H1 (cell line): Measurements from ENCODE around the gene EXOSC1.

Experiments used
- CEBPB ChIP-seq: IDR thresholded peaks from 2 replicates; pipeline ENCODE4 v1.6.1; 2012; ENCODE audit warnings: low read depth, low read length
- CHD7 ChIP-seq: fragments of 300-600 bp; sonication (generic); IDR thresholded peaks from 2 replicates; pipeline ENCODE4 v1.7.1; 2012; ENCODE audit warnings: low read length, moderate library complexity, mild to moderate bottlenecking, inconsistent platforms; ENCODE audit not compliant: insufficient replicate concordance
- CTCF ChIP-seq, 3 experiments: IDR thresholded peaks; 1 replicate in 2 of 3; 2 replicates in 1 of 3; pipeline versions ENCODE4 v1.5.1 to v1.6.1; 2011; ENCODE audit warnings: low read length in 3 of 3, mild to moderate bottlenecking in 3 of 3, inconsistent platforms in 2 of 3, low read depth in 1 of 3, moderate library complexity in 1 of 3; ENCODE audit not compliant: insufficient read depth in 1 of 3; ENCODE audit errors: control extremely low read depth in 1 of 3
- EZH2 ChIP-seq: fragments of 200-600 bp; sonication (generic); IDR thresholded peaks from 2 replicates; pipeline ENCODE4 v1.7.1; 2012; ENCODE audit warnings: low read depth, mild to moderate bottlenecking, moderate library complexity, low read length, inconsistent platforms; ENCODE audit not compliant: severe bottlenecking
- GABPA ChIP-seq: IDR thresholded peaks from 2 replicates; pipeline ENCODE4 v1.6.1; 2011; ENCODE audit warnings: mild to moderate bottlenecking, low read length, moderate library complexity, borderline replicate concordance; ENCODE audit not compliant: insufficient read depth
- HDAC2 ChIP-seq, 2 experiments: fragments of 300-600 bp in 1 of 2; sonication (generic) in 1 of 2; IDR thresholded peaks; 2 replicates each; pipeline ENCODE4 v1.6.1; 2011 to 2012; ENCODE audit warnings: low read depth in 2 of 2, low read length in 2 of 2, mild to moderate bottlenecking in 2 of 2, moderate library complexity in 2 of 2, borderline replicate concordance in 1 of 2, inconsistent platforms in 1 of 2
- JUND ChIP-seq: IDR thresholded peaks from 2 replicates; pipeline ENCODE4 v1.6.1; 2011; ENCODE audit warnings: mild to moderate bottlenecking, improper control_type of control experiment, low read length
- MAFK ChIP-seq: IDR thresholded peaks from 2 replicates; pipeline ENCODE4 v1.6.1; 2012; ENCODE audit warnings: low read depth, mild to moderate bottlenecking, improper control_type of control experiment, low read length
- POLR2A ChIP-seq, 2 experiments: IDR thresholded peaks; 1 replicate in 1 of 2; 2 replicates in 1 of 2; pipeline ENCODE4 v1.6.1; 2011; ENCODE audit warnings: low read depth in 2 of 2, low read length in 2 of 2, mild to moderate bottlenecking in 2 of 2; ENCODE audit errors: control extremely low read depth in 1 of 2
- POU5F1 ChIP-seq: IDR thresholded peaks from 2 replicates; pipeline ENCODE4 v1.6.1; 2011; ENCODE audit warnings: low read depth, mild to moderate bottlenecking, low read length, moderate library complexity
- SIRT6 ChIP-seq: IDR thresholded peaks from one replicate; pipeline ENCODE4 v1.7.1; 2012; ENCODE audit warnings: low read length, inconsistent platforms
- SUZ12 ChIP-seq: fragments of 200-600 bp; sonication (generic); IDR thresholded peaks from 2 replicates; pipeline ENCODE4 v1.6.1; 2012; ENCODE audit warnings: mild to moderate bottlenecking, inconsistent platforms, low read length, moderate library complexity, mixed read lengths
- TAF1 ChIP-seq: IDR thresholded peaks from 2 replicates; pipeline ENCODE4 v1.6.1; 2011; ENCODE audit warnings: mild to moderate bottlenecking, low read depth, low read length
- TF ChIP-seq, protein P1 (sequence below): IDR thresholded peaks from 2 replicates; pipeline ENCODE4 v1.6.1; 2012; ENCODE audit warnings: inconsistent platforms

DNA sequence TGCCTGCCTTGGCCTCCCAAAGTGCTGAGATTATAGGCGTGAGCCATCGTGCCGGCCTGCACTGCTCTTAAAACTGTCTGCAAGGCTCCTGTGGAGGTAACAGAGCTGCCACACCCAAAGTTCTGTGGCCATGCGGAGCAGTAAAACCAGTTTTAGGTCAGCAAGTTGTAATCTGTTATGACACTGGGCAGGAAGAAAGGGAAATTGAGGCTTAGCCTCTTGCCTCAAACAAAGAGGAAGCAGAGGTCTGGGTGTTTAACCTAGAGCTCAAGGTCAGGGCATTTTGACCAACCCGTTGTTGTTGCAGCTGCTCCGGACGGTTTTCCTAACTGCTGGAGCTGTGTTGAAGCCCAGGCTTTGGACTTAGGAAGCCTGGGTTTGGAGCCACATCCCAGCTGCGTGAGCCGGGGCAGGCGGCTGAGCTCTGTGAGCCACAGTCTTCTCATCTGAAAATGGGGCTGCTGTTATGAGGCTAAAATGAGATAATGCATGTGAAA, 37.3 kb downstream of the EXOSC1 start:
- TF ChIP-seq CTCF (IDR thresholded peaks at IDR 0.05; ENCODE audit: control extremely low read depth in 1 of 3, insufficient read depth in 1 of 3, low read depth in 1 of 3, low read length in 3 of 3) = no peak
- TF ChIP-seq SIRT6 = no peak
- no peak for TF ChIP-seq EZH2
- no peak for TF ChIP-seq TAF1
- TF ChIP-seq POLR2A (IDR thresholded peaks at IDR 0.05; ENCODE audit: control extremely low read depth in 1 of 2, low read depth in 2 of 2, low read length in 2 of 2) = no peak
- TF ChIP-seq GABPA = no peak
- no peak for TF ChIP-seq POU5F1
- no peak for TF ChIP-seq SUZ12
- no peak for TF ChIP-seq CHD7
- TF ChIP-seq CEBPB = no peak
- TF ChIP-seq, protein P1, sequence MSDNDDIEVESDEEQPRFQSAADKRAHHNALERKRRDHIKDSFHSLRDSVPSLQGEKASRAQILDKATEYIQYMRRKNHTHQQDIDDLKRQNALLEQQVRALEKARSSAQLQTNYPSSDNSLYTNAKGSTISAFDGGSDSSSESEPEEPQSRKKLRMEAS = no peak
- TF ChIP-seq JUND = no peak
- TF ChIP-seq MAFK = no peak
- TF ChIP-seq HDAC2 (IDR thresholded peaks at IDR 0.05; ENCODE audit: borderline replicate concordance in 1 of 2, low read depth in 2 of 2, low read length in 2 of 2) = no peak
